ENCODE data around the gene APOC3. TPM values are rescaled to one million over a fixed set of nuclear protein-coding genes. Genes with fewer than 3 reads are reported as not detected.

Gene APOC3
- total and polyA plus RNA-seq, 4 donors, result 0.14 to 2.3 TPM; not detected in 2

DNA sequence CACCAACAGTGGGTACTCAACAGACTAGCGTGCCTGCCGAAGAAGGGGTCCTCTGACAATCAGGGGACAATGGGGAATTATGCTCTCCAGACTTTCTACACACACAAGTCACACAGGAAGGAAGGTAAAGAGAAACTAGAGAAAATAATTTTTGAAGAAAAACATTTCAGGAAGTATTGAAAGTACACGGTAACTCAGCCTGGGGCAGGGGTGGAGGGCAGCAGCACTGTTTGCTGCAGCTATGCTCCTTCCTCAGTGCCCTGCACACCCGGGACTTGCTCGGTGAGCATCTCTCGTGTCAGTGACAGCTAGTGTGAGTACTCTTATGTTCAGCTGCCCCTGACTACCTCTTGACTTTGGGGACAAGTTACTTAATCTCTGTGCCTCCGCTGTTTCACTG lies 25.7 kb downstream of the APOC3 start:
- Histone ChIP-seq H3K36me3 (ENCODE audit: control insufficient read depth in 4 of 4, insufficient read depth in 4 of 4, low read length in 4 of 4) (peaks cover 21 to 35% (median 27%) of the 10 kb centered on the region in 4 donors), H3K4me1 (ENCODE audit: control insufficient read depth in 5 of 5, insufficient read depth in 5 of 5, low read length in 5 of 5) (peaks cover 0 to 14% (median 8%) of the 10 kb centered on the region in 5 donors), H3K9ac (ENCODE audit: insufficient read depth in 1 of 2, low read length in 2 of 2) (no peak overlapping the region), H3K4me3 (no peak overlapping the region), H3K27me3 (ENCODE audit: control insufficient read depth in 3 of 3, insufficient read depth in 3 of 3, low read length in 2 of 3) (no peaks in the 10 kb centered on the region), H3K9me3 (ENCODE audit: control insufficient read depth in 4 of 4, insufficient read depth in 3 of 4, low read length in 3 of 4) (no peaks in the 10 kb centered on the region), H3K27ac (ENCODE audit: low read depth in 1 of 2, low read length in 1 of 2) (no peak overlapping the region)
- 66 to 90% methylated on average over 7 of the region's 7 CpGs for WGBS, 2 donors
- TF ChIP-seq CTCF (IDR thresholded peaks at IDR 0.05; ENCODE audit: control extremely low read depth, extremely low read depth), result no peak
- DNase-seq (no peak), ATAC-seq (ENCODE audit: insufficient read depth, low FRiP score) (no peak)

DNA sequence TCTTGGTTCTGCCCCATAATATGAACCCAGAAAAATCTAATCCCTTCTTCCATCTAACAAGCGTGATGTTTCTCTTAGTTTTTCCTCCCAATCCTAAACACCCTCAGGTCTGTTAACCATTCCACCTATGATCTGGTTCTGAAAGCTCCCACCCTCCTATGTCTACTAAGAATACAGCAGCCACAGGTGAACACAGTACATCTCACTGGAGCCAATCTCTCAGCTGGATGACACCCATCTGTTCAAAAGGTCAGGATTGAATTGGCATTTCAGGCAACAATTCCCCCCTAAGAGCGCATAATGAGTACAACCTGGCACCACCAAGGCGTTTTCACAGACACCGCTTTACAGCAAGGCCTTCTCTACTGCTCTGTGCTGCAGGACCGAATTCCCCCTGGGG lies 26.7 kb downstream of the APOC3 start:
- no peak for TF ChIP-seq CTCF (IDR thresholded peaks at IDR 0.05; ENCODE audit: control extremely low read depth, extremely low read depth)
- Histone ChIP-seq H3K9ac (ENCODE audit: insufficient read depth in 1 of 2, low read length in 2 of 2) (no peak overlapping the region), H3K36me3 (ENCODE audit: control insufficient read depth in 4 of 4, insufficient read depth in 4 of 4, low read length in 4 of 4) (peaks cover 23 to 44% (median 33%) of the 10 kb centered on the region in 4 donors), H3K27me3 (ENCODE audit: control insufficient read depth in 3 of 3, insufficient read depth in 3 of 3, low read length in 2 of 3) (no peaks in the 10 kb centered on the region), H3K4me3 (no peak overlapping the region), H3K9me3 (ENCODE audit: control insufficient read depth in 4 of 4, insufficient read depth in 3 of 4, low read length in 3 of 4) (no peaks in the 10 kb centered on the region), H3K27ac (ENCODE audit: low read depth in 1 of 2, low read length in 1 of 2) (no peak overlapping the region), H3K4me1 (ENCODE audit: control insufficient read depth in 5 of 5, insufficient read depth in 5 of 5, low read length in 5 of 5) (peaks cover 0 to 13% (median 8%) of the 10 kb centered on the region in 5 donors)
- ATAC-seq (ENCODE audit: insufficient read depth, low FRiP score) (no peak), DNase-seq (no peak)
- WGBS, 2 donors, result 80 to 96% methylated on average over 5 of the region's 5 CpGs

GRCh38 chr11:116857316-116857715 lies 27.6 kb downstream of the APOC3 start:
- no peak for ATAC-seq (ENCODE audit: insufficient read depth, low FRiP score)
- no peak overlapping the region for H3K4me3 ChIP-seq
- no peaks in the 10 kb centered on the region for H3K9me3 ChIP-seq (ENCODE audit: control insufficient read depth in 4 of 4, insufficient read depth in 3 of 4, low read length in 3 of 4)
- no peaks in the 10 kb centered on the region for H3K27me3 ChIP-seq (ENCODE audit: control insufficient read depth in 3 of 3, insufficient read depth in 3 of 3, low read length in 2 of 3)
- peak in 1 of 3 donors; percentile 19 for DNase-seq
- peaks cover 0 to 8% (median 7%) of the 10 kb centered on the region in 5 donors for H3K4me1 ChIP-seq (ENCODE audit: control insufficient read depth in 5 of 5, insufficient read depth in 5 of 5, low read length in 5 of 5)
- no peak overlapping the region for H3K27ac ChIP-seq (ENCODE audit: low read depth in 1 of 2, low read length in 1 of 2)
- TF ChIP-seq CTCF (IDR thresholded peaks at IDR 0.05; ENCODE audit: control extremely low read depth, extremely low read depth), result no peak
- H3K9ac ChIP-seq (ENCODE audit: insufficient read depth in 1 of 2, low read length in 2 of 2), result no peak overlapping the region
- peaks cover 26 to 49% (median 40%) of the 10 kb centered on the region in 4 donors for H3K36me3 ChIP-seq (ENCODE audit: control insufficient read depth in 4 of 4, insufficient read depth in 4 of 4, low read length in 4 of 4)
- WGBS, 2 donors, result 82 to 89% methylated on average over 2 of the region's 2 CpGs

DNA sequence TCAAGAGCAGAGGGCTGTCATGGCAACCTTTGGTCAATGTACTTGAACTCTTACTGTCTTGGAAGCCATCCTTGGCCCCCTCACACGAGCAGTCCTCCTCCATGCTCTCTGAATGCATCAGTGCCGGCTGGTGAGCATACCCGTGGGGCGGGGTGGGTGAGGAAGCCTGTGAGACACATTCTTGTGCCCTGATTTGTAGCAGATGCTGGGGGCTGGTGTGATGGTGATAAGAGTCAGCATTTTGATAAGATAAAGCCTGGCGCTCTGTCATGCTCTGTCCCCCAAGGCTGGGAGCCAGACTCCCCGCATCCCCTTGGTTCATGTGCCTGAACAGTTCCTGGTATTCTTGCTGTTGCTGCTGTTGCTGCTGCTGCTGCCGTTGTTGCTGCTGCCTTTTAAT lies 28.2 kb downstream of the APOC3 start:
- TF ChIP-seq CTCF (IDR thresholded peaks at IDR 0.05; ENCODE audit: control extremely low read depth, extremely low read depth), result no peak

More for the DNA sequence above, 28.2 kb downstream of the APOC3 start:
- peaks cover 0 to 5% (median under 1%) of the 10 kb centered on the region in 5 donors for H3K4me1 ChIP-seq (ENCODE audit: control insufficient read depth in 5 of 5, insufficient read depth in 5 of 5, low read length in 5 of 5)
- DNase-seq, result no peak
- no peaks in the 10 kb centered on the region for H3K9me3 ChIP-seq (ENCODE audit: control insufficient read depth in 4 of 4, insufficient read depth in 3 of 4, low read length in 3 of 4)
- no peak overlapping the region for H3K27ac ChIP-seq (ENCODE audit: low read depth in 1 of 2, low read length in 1 of 2)
- no peaks in the 10 kb centered on the region for H3K27me3 ChIP-seq (ENCODE audit: control insufficient read depth in 3 of 3, insufficient read depth in 3 of 3, low read length in 2 of 3)
- no peak overlapping the region for H3K4me3 ChIP-seq
- no peak overlapping the region for H3K9ac ChIP-seq (ENCODE audit: insufficient read depth in 1 of 2, low read length in 2 of 2)
- H3K36me3 ChIP-seq (ENCODE audit: control insufficient read depth in 4 of 4, insufficient read depth in 4 of 4, low read length in 4 of 4), result peaks cover 28 to 52% (median 42%) of the 10 kb centered on the region in 4 donors
- WGBS, 2 donors, result 86 to 91% methylated on average over 7 of the region's 7 CpGs
- ATAC-seq (ENCODE audit: insufficient read depth, low FRiP score), result no peak

Measured in lung (tissue), 12 donors.